ENCODE measurements around the gene M6PR. TPM values are rescaled to one million over a fixed set of nuclear protein-coding genes. Genes with fewer than 3 reads are reported as not detected.

Gene M6PR
- total RNA-seq, 1 donor from 2014 or later, result 72.2 TPM

GRCh38 chr12:8991371-8992345 lies 42.2 kb upstream of the M6PR start:
- Histone ChIP-seq H3K27me3 (no peaks in the 10 kb centered on the region), H3K4me1 (no peaks in the 10 kb centered on the region), H3K9me3 (no peaks in the 10 kb centered on the region), H3K27ac (no peak overlapping the region), H3K36me3 (no peaks in the 10 kb centered on the region), H3K4me3 (no peak overlapping the region)
- intact Hi-C loops (cut with DNase I), result no loop called here
- TF ChIP-seq CTCF (IDR thresholded peaks at IDR 0.05), result no peak
- DNase-seq (ENCODE audit: low spot score in 2 of 2), result no peak

DNA sequence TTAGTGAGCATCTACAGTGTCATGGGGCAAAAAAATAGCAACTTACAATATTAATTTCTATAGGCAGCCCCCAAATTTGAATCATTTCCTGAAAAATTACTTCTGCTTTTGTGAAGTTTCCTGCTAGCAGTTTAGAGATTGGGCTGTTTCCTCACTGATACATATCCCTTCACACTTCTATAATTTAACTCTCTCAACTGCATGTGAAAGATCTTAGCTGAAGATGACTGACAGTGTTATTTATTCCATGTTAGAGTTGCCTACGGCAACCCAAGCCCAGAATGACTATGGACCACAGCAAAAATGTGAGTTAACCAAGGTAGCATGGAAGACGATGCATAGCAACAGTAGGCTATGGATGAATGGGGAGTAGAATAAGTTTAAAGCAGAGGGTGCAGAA lies 40.0 kb upstream of the M6PR start, which contains the start of gene KLRG1:
Gene KLRG1 (plus strand): TSS at position 134 of the 400 bp plus-strand sequence. CDS start 90 bp downstream, at position 224.
- no peak for TF ChIP-seq CTCF (IDR thresholded peaks at IDR 0.05)
- Histone ChIP-seq H3K9me3 (no peaks in the 10 kb centered on the region), H3K27ac (no peak within 1 kb of the TSS), H3K36me3 (no peaks in the 10 kb centered on the region), H3K4me3 (no peak within 1 kb of the TSS), H3K27me3 (no peaks in the 10 kb centered on the region), H3K4me1 (no peaks in the 10 kb centered on the region)
- DNase-seq (ENCODE audit: low spot score in 2 of 2), result no peak
- intact Hi-C loops (cut with DNase I), result no loop called here

- Histone ChIP-seq H3K27ac (no peak overlapping the region), H3K9me3 (no peaks in the 10 kb centered on the region), H3K4me1 (no peaks in the 10 kb centered on the region), H3K27me3 (no peaks in the 10 kb centered on the region), H3K36me3 (no peaks in the 10 kb centered on the region), H3K4me3 (no peak overlapping the region)
- no peak for TF ChIP-seq CTCF (IDR thresholded peaks at IDR 0.05)
- intact Hi-C loops (cut with DNase I), result no loop called here
- no peak for DNase-seq (ENCODE audit: low spot score in 2 of 2)
Measured at GRCh38 chr12:8987685-8988084, 38.2 kb upstream of the M6PR start.

- intact Hi-C loops (cut with DNase I), result no loop called here
- Histone ChIP-seq H3K27me3 (no peaks in the 10 kb centered on the region), H3K4me1 (no peaks in the 10 kb centered on the region), H3K4me3 (no peak overlapping the region), H3K36me3 (no peaks in the 10 kb centered on the region), H3K9me3 (no peaks in the 10 kb centered on the region), H3K27ac (no peak overlapping the region)
- TF ChIP-seq CTCF (IDR thresholded peaks at IDR 0.05), result no peak
- no peak for DNase-seq (ENCODE audit: low spot score in 2 of 2)
Measured at GRCh38 chr12:8987163-8987562, 37.7 kb upstream of the M6PR start.

GRCh38 chr12:8985213-8985754 lies 35.8 kb upstream of the M6PR start:
- no peaks in the 10 kb centered on the region for H3K36me3 ChIP-seq
- peaks cover 5 to 6% of the 10 kb centered on the region in 2 donors for H3K9me3 ChIP-seq
- intact Hi-C loops (cut with DNase I), result no loop called here
- DNase-seq (ENCODE audit: low spot score in 2 of 2), result no peak
- no peaks in the 10 kb centered on the region for H3K27me3 ChIP-seq
- H3K4me3 ChIP-seq, result no peak overlapping the region
- TF ChIP-seq CTCF (IDR thresholded peaks at IDR 0.05), result no peak
- no peak overlapping the region for H3K27ac ChIP-seq
- H3K4me1 ChIP-seq, result no peaks in the 10 kb centered on the region
